GM12865 (cell line): Measurements from ENCODE around the gene ZPLD1.

Experiments
- DNase-seq: peaks from one replicate; pipeline ENCODE4 v3.0.0; 2010; ENCODE audit warnings: low read depth
- H3K4me3 ChIP-seq: 2 replicates; pipeline ENCODE4 v1.5.1; 2011; ENCODE audit warnings: mild to moderate bottlenecking, low read depth, low read length, control low read depth
- TF ChIP-seq, protein P1 (sequence below): IDR thresholded peaks from 2 replicates; pipeline ENCODE4 v1.5.1; 2011; ENCODE audit warnings: low read length, control low read depth, low read depth, inconsistent platforms; ENCODE audit not compliant: insufficient read depth; ENCODE audit errors: missing control alignments

The ZPLD1 gene

DNA sequence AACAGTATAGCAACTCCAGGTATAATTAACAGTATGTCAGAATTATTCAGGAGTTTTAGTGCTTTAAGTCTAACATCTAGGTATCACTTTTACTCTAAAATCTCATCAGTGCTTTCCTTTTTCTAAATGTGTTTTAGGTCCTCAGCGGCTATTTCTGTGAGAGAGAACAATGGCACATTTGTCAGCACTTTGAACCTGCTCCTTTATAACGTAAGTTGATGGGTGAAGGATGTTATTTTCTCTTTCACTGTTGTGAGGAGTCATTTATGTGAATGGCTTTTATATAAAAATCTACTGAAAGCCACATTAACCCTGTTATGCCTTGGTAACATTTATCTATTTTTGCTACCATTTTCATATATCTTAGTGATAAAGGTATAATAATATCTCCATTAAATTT, 22.8 kb downstream of the ZPLD1 start:
- no peak for DNase-seq
- TF ChIP-seq, protein P1, sequence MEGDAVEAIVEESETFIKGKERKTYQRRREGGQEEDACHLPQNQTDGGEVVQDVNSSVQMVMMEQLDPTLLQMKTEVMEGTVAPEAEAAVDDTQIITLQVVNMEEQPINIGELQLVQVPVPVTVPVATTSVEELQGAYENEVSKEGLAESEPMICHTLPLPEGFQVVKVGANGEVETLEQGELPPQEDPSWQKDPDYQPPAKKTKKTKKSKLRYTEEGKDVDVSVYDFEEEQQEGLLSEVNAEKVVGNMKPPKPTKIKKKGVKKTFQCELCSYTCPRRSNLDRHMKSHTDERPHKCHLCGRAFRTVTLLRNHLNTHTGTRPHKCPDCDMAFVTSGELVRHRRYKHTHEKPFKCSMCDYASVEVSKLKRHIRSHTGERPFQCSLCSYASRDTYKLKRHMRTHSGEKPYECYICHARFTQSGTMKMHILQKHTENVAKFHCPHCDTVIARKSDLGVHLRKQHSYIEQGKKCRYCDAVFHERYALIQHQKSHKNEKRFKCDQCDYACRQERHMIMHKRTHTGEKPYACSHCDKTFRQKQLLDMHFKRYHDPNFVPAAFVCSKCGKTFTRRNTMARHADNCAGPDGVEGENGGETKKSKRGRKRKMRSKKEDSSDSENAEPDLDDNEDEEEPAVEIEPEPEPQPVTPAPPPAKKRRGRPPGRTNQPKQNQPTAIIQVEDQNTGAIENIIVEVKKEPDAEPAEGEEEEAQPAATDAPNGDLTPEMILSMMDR: no peak
- H3K4me3 ChIP-seq: no peak overlapping the region

DNA sequence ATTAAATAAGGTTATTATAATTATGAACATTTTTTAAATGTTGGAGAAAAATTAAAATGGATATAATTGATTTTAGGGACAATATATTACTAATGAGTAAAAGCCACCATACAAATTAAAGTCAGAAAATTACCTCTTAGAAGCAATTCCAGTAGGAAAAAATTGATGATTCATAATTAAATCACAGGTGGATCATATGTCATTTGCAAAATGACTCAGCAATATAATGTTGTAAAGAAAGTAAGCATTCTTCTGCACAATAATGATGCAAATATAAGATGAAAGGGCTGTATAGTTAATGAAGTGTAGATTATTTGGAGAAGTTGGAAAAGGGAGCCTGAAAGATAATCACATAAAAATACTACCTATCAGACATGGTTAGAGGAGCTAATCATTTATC, 25.8 kb downstream of the ZPLD1 start:
- TF ChIP-seq, protein P1: no peak
- DNase-seq: no peak
- no peak overlapping the region for H3K4me3 ChIP-seq

DNA sequence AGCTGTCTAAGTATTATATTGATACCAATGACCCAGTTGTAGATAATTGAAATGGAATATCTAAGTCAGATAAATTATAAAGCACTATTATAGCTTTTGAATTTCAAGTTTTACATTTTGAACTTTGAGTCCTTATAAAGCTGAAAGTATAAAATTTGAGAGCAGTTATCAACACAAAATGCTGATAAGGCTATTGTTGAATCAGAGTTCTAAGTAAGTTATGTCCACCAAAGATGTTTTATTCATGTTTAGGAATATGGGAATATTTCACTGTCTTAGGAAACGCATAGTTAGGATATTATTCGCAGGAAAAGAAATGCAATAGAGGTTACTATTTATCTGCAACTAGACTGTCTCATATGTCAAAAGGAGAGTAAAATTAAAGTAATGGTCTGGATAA, 29.4 kb downstream of the ZPLD1 start:
- TF ChIP-seq, protein P1: no peak

DNA sequence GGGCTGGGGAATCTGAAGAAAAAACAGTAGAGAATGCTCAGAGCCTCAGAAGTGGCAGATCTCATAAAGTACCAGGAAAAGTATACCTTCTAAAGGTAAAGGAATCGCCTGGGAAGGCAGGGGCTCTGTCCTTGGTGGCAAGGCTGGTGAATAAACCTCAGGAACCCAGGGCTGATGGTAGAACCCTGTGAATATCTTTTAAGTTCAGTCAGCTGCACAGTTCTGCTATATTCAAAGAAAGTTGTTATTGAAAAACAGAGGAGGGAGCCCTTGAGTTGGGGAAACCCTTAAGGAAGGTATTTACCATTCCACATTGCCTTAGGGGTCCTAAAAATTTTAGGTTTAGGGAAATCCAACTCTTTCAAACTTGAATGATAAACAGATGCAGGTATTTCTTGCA, 31.2 kb downstream of the ZPLD1 start:
- TF ChIP-seq, protein P1: no peak
- H3K4me3 ChIP-seq: no peak overlapping the region
- DNase-seq: no peak

More for the DNA sequence above, 29.4 kb downstream of the ZPLD1 start:
- no peak for DNase-seq
- no peak overlapping the region for H3K4me3 ChIP-seq

DNA sequence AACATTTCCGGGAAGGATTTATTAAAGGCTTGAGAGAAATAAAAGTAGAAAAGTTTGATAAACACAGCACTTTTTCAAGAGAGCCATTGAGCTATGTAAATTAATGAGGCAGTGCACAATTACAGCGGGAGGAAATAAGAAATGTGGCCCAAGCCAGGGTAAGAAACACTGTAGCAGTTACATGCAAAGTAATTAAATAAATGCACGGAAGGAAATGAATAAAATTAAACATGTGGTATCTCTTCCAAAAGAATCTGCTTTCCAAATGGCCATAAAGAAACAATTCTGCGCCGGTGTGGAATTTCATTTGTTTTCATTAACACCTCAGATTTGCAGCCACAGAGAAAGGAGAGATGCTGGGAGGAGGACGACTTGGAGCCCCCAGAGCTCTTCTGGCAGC, 35.3 kb downstream of the ZPLD1 start:
- no peak overlapping the region for H3K4me3 ChIP-seq
- DNase-seq: no peak
- TF ChIP-seq, protein P1: no peak

DNA sequence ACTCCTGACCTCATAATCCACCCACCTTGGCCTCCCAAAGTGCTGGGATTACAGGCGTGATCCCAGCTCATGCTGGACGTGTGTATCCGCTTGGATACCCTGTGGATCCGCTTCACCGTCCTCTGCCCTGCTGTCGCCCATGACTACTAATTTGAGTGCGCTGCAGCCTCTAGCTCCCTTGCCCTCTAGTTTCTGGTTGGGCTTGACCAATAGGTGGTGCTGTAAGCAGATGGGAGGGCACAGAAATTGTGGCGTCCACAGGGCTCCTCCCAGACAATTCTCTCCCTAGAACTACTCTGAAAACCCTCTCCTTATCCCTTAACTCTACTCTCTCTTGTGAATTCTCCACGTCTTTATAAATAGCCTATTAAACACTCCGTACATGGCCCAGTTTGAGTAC, 36.2 kb downstream of the ZPLD1 start:
- H3K4me3 ChIP-seq: no peak overlapping the region
- TF ChIP-seq, protein P1: peak; percentile 5
- peak; percentile 8 for DNase-seq

DNA sequence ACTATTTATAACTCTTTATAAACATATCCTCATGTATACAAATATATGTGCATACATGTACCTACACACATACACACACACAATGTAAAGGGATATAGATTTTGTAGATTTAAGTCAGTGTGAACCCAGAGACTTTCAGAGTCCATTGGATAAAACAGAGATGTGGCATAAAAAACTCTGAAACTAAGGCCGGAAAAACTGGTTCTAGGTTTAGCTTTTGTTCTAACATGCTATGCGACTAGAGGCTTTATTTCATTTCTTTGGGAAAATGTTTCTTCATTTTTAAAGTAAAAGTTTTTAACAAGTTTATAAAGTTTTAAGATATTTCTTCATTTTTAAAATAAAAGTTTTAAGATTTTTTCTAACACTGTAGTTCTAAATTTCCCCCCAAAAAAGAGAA, 36.7 kb downstream of the ZPLD1 start:
- DNase-seq: no peak
- no peak overlapping the region for H3K4me3 ChIP-seq
- TF ChIP-seq, protein P1: no peak
